ENCODE data around the gene MAML3.

MAML3 gene

GRCh38 chr4:139816856-139817255 is 337.1 kb downstream of the MAML3 start:
- TF ChIP-seq L3MBTL2 (conservative IDR thresholded peaks at IDR 0.05): no peak
- no peak for TF ChIP-seq CTBP1 (IDR thresholded peaks at IDR 0.05; ENCODE audit: borderline replicate concordance)
- no peak for TF ChIP-seq ZNF384 (IDR thresholded peaks at IDR 0.05)
- TF ChIP-seq SUZ12 (IDR thresholded peaks at IDR 0.05): no peak
- TF ChIP-seq FOXA1 (IDR thresholded peaks at IDR 0.05): no peak
- no peak for TF ChIP-seq ARNT (IDR thresholded peaks at IDR 0.05)
- no peak for TF ChIP-seq TARDBP (IDR thresholded peaks at IDR 0.05)
- TF ChIP-seq SP1 (IDR thresholded peaks at IDR 0.05): no peak
- no peak for TF ChIP-seq FOXM1 (IDR thresholded peaks at IDR 0.05; ENCODE audit: borderline replicate concordance)
- TF ChIP-seq BHLHE40 (IDR thresholded peaks at IDR 0.05; ENCODE audit: borderline replicate concordance): no peak
- TF ChIP-seq FOXK2 (IDR thresholded peaks at IDR 0.05): no peak
- no peak for TF ChIP-seq PKNOX1 (IDR thresholded peaks at IDR 0.05)
- no peak for TF ChIP-seq ELF4 (IDR thresholded peaks at IDR 0.05)
- no peak for TF ChIP-seq HDGF (IDR thresholded peaks at IDR 0.05; ENCODE audit: borderline replicate concordance)
- TF ChIP-seq NFRKB (IDR thresholded peaks at IDR 0.05): no peak
- TF ChIP-seq LEF1 (IDR thresholded peaks at IDR 0.05; ENCODE audit: borderline replicate concordance): no peak
- ChIA-PET CTCF (no interaction called here), POLR2A (no interaction called here)
- DNase-seq (ENCODE audit: extremely low spot score): no peak

- no peak for DNase-seq (ENCODE audit: extremely low spot score)
- ChIA-PET POLR2A (no interaction called here), CTCF (interaction anchor here (0.8 to 1.1 kb wide), 2 partner anchors 9 to 82 kb away, joined by 3 to 4 read pairs; no protein-coding TSS in a partner anchor)
- no peak for TF ChIP-seq FOXM1 (IDR thresholded peaks at IDR 0.05; ENCODE audit: borderline replicate concordance)
- TF ChIP-seq SP1 (IDR thresholded peaks at IDR 0.05): no peak
- no peak for TF ChIP-seq FOXA1 (IDR thresholded peaks at IDR 0.05)
- TF ChIP-seq ARNT (IDR thresholded peaks at IDR 0.05): no peak
- no peak for TF ChIP-seq BHLHE40 (IDR thresholded peaks at IDR 0.05; ENCODE audit: borderline replicate concordance)
- TF ChIP-seq SUZ12 (IDR thresholded peaks at IDR 0.05): no peak
- TF ChIP-seq L3MBTL2 (conservative IDR thresholded peaks at IDR 0.05): no peak
- TF ChIP-seq HDGF (IDR thresholded peaks at IDR 0.05; ENCODE audit: borderline replicate concordance): no peak
- no peak for TF ChIP-seq ELF4 (IDR thresholded peaks at IDR 0.05)
- no peak for TF ChIP-seq CTBP1 (IDR thresholded peaks at IDR 0.05; ENCODE audit: borderline replicate concordance)
- no peak for TF ChIP-seq NFRKB (IDR thresholded peaks at IDR 0.05)
- TF ChIP-seq ZNF384 (IDR thresholded peaks at IDR 0.05): no peak
- no peak for TF ChIP-seq PKNOX1 (IDR thresholded peaks at IDR 0.05)
- no peak for TF ChIP-seq TARDBP (IDR thresholded peaks at IDR 0.05)
- no peak for TF ChIP-seq LEF1 (IDR thresholded peaks at IDR 0.05; ENCODE audit: borderline replicate concordance)
Measured at GRCh38 chr4:139815778-139816601, 338.0 kb downstream of the MAML3 start.

- ChIA-PET POLR2A (interaction anchor here (1.1 kb wide), 1 partner anchor 71 kb away, joined by 3 read pairs; no protein-coding TSS in a partner anchor), CTCF (interaction anchor here (1.1 kb wide), 2 partner anchors 80 kb away, joined by 3 read pairs; no protein-coding TSS in a partner anchor)
- no peak for TF ChIP-seq FOXA1 (IDR thresholded peaks at IDR 0.05)
- no peak for TF ChIP-seq ZNF384 (IDR thresholded peaks at IDR 0.05)
- TF ChIP-seq ARNT (IDR thresholded peaks at IDR 0.05): no peak
- no peak for TF ChIP-seq HDGF (IDR thresholded peaks at IDR 0.05; ENCODE audit: borderline replicate concordance)
- TF ChIP-seq PKNOX1 (IDR thresholded peaks at IDR 0.05): no peak
- no peak for DNase-seq (ENCODE audit: extremely low spot score)
Measured at GRCh38 chr4:139814323-139815015, 339.5 kb downstream of the MAML3 start.

- no peak for DNase-seq (ENCODE audit: extremely low spot score)
- ChIA-PET POLR2A (no interaction called here), CTCF (interaction anchor here (1.1 kb wide), 1 partner anchor 79 kb away, joined by 3 read pairs; no protein-coding TSS in a partner anchor)
- TF ChIP-seq BHLHE40 (IDR thresholded peaks at IDR 0.05; ENCODE audit: borderline replicate concordance) (no peak), FOXK2 (IDR thresholded peaks at IDR 0.05) (no peak), SUZ12 (IDR thresholded peaks at IDR 0.05) (no peak), ARNT (IDR thresholded peaks at IDR 0.05) (no peak)
Measured at GRCh38 chr4:139813881-139814280, 340.1 kb downstream of the MAML3 start.

GRCh38 chr4:139810710-139811109 is 343.3 kb downstream of the MAML3 start:
- no peak for DNase-seq (ENCODE audit: extremely low spot score)
- ChIA-PET POLR2A (no interaction called here), CTCF (no interaction called here)
- no peak for TF ChIP-seq CTBP1 (IDR thresholded peaks at IDR 0.05; ENCODE audit: borderline replicate concordance)

- ChIA-PET CTCF (interaction anchor here (0.6 to 1.4 kb wide), 3 partner anchors 10 to 153 kb away, joined by 3 to 8 read pairs (median 5); no protein-coding TSS in a partner anchor), POLR2A (no interaction called here)
- TF ChIP-seq FOXK2 (IDR thresholded peaks at IDR 0.05) (no peak), ZNF384 (IDR thresholded peaks at IDR 0.05) (no peak), FOXA1 (IDR thresholded peaks at IDR 0.05) (no peak), LEF1 (IDR thresholded peaks at IDR 0.05; ENCODE audit: borderline replicate concordance) (no peak)
- DNase-seq (ENCODE audit: extremely low spot score): no peak
Measured at GRCh38 chr4:139809757-139810140, 344.2 kb downstream of the MAML3 start.
